HG02571 (cell line): ENCODE results near the gene TWF1.
"Not testable (repeated sequence)": the region's sequence is repeated elsewhere in the genome, so short reads cannot be mapped to it uniquely, and the experiment has no call there.

Source experiments
- ATAC-seq: cut with Tn5 transposase; IDR thresholded peaks from one replicate; pipeline ENCODE4 v1.9.1; 2021; ENCODE audit warnings: mild to moderate bottlenecking, moderate library complexity; ENCODE audit not compliant: unreplicated experiment

The TWF1 gene

DNA sequence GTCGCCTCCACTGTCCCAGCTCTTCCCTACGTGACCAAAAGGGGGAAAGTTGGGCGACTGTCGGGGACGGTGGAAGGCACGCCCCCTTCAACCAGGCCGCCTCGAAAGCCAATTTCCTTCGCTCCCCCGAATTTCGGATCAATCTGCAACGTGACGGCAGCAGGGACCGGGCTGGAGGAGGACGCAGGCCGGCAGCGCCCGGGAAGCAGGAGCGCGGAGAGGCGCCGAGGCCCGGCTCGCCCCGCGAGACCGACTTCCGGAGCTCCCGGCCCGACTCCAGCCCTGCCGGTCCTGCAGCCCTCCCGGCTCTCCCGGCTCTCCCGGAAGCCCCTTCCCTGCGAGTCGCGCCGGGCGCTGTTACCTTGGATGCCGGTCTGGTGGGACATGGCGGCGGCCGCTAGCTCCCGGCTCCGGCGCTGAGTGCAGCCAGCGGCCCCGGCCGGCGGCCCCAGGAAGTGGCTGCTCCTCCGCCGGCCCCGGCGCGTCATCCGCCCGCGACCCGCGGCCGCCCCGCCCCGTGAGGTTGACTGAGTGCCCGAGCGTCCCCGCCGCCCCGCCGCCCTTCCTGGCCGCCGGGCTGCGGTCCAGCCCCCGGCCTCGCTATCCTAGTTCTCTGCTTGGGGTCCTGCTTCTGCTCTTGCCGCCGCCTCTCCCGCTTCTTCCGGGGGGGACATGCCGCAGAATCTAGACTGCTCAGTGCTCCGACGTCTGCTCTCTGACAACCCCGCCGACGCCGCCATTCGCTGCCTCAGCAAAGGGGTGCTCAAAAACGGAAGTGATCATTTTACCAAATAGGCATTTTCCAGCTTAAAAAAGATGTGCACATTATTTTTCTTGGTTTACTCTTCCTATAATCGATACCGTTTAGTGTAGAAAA lies at the start of gene TWF1:
Gene TWF1, minus strand, starts transcription at position 458 of the 877 bp plus-strand sequence. Its CDS starts 72 bp downstream, at position 386.
- ATAC-seq, result peak; percentile 96

DNA sequence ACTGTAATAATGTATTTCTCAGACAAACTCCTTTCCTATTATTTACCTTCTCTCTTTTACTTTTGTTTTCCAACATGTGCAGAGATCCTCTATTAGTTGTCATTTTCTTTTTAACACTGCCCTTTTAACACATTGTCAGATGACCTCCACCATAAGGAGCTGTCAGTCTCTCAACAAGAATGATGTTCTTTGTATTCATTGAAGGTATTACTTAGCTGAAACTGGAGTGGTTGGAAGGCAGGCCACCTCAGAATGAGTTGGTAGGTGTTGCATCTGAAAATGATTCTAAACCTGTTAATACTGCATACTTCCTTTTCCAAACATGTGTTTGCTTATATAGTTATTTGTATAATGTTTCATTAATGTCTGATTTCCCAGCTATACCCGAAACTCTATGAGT lies 46.6 kb upstream of the TWF1 start:
- ATAC-seq, result no peak

DNA sequence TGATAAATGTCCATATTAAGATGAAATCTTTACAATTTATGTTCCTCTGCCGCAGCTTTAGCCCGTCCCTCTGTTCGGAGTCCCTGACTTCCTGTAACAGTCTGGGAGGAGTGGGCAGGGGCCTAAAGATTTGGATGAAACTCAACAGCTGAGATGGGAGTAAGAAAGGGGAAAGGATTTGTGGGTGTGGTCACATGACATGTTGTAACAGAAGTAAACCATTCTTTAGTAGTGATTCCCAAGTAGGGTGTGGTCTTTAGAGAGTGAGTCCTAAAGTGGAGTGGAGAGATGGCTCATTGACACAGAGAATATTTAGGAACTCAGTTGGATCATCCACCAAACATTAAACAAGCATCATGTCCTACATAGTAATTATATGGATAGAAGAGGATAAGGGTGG lies 42.7 kb upstream of the TWF1 start:
- no peak for ATAC-seq

DNA sequence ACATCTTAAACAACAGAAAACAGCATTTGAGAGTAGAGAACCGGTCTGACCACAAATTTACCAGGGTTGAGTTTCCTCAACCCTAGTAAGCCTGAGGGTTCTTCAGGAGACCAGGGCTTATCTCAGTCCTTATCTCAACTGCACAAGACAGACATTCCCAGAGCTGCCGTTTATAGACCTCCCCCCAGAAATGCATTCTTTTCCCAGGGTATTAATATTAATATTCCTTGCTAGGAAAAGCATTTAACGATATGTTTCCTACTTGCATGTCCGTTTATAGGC lies 42.0 kb upstream of the TWF1 start:
- no peak for ATAC-seq

DNA sequence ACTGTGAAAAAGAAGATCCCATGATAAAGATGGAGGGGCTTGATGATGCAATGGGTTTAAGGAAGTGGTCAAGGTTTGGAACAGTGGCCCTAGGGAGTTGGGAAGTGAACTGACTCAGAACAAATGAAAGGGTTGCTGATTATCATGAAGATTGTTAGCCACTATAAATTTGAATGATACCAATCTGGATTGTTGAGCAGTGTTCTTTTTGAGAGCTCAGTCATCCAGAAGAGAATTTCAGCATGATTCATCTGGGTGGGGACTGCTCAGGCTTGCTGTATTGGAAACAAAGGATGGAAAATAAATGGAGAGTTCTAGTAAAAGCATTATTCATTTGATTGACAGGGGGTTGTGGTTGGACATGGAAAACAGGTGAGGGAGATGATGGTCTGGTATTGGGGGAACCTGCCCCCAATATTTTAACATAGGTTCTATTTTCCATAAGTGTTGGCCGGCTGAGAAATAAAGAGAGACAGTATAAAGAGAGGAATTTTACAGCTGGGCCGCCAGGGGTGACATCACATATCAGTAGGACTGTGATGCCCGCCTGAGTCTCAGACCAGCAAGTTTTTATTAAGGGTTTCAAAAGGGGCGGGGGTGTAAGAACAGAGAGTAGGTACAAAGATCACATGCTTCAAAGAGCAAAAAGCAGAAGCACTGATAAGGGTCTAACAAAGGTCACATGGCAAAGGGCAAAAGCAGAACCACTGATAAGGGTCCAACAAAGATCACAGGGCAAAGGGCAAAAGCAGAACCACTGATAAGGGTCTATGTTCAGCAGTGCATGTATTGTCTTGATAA lies 41.5 kb upstream of the TWF1 start:
- ATAC-seq, result not testable (repeated sequence)

DNA sequence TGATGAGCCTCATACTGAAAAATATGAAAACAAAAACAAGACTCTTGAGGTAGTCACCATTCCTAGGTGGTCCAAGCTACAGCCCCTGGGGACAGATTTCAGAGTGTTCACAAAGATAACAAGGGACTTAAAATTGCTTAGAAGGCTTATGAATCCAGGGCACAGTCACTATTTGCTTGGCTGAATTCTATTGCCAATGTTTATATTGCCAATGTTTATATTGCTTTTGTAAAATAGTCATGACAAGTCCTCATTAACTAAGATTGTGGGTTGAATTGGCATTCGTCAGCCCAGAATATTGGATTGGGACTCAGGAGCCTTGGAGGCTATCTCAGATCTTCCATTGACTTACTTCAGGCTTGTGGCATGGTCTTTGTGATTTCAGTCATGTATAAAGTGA lies 36.1 kb upstream of the TWF1 start:
- no peak for ATAC-seq

DNA sequence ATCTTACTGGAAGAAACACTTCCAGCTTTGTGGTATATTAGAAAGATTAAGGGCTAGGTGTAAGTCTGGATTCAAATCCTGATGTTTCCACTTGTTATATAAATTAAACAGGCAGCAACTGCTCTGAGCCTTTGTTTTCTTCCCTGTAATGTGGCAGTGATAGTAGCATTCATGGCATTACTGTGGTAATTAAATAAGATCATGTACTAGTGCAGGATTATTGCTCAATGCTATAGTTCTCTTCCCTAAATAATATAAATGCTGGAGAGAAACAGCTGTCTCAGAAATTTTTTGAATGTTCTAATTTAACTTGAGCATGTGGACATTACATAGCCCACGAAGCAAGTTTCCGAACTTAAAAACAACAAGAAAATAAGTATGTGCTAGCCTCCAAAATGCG lies 35.1 kb upstream of the TWF1 start:
- ATAC-seq, result no peak

DNA sequence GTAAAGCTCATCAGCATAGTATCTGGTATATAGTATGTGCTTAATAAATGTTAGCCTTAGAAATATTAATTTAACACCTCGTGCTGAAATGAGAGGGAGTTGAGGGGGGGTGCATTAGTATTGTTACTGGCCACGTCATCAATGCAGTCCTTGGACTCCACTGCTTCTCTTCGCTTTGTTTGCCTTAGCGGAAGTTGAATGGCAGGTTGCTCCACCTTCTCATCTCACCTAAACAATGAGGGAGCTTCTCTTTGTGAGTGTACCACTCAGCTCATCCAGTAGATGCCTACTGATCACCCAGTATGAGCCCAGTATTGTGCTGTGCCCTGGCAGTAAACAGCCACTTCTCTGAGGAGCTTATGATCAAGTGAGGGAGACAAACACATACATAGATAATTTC lies 34.2 kb upstream of the TWF1 start:
- ATAC-seq, result no peak

DNA sequence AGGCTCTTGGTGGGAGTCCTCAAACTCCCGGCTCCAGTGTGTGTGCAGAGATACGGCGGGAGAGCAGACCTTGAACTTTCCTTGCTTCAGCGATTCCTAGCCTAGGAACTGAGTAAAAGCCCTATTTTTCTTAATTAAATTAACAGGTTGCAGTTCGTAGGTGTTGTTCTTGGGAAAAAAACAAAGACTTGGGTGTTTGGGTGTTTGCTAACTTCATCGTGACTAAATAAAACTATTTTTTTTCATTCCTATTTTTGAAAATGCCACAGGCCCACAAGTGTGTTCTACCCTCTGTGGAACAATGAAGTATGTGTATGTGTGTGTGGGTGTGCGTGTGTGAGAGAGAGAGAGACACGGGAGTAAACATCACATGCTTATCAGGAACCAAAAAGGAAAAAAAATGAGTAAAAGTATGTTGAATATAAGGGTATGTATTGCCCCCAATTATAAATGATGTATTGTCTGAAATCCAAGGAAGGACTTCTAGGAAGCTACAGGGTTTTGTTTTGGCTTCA lies 30.4 kb upstream of the TWF1 start:
- ATAC-seq, result peak; percentile 23

DNA sequence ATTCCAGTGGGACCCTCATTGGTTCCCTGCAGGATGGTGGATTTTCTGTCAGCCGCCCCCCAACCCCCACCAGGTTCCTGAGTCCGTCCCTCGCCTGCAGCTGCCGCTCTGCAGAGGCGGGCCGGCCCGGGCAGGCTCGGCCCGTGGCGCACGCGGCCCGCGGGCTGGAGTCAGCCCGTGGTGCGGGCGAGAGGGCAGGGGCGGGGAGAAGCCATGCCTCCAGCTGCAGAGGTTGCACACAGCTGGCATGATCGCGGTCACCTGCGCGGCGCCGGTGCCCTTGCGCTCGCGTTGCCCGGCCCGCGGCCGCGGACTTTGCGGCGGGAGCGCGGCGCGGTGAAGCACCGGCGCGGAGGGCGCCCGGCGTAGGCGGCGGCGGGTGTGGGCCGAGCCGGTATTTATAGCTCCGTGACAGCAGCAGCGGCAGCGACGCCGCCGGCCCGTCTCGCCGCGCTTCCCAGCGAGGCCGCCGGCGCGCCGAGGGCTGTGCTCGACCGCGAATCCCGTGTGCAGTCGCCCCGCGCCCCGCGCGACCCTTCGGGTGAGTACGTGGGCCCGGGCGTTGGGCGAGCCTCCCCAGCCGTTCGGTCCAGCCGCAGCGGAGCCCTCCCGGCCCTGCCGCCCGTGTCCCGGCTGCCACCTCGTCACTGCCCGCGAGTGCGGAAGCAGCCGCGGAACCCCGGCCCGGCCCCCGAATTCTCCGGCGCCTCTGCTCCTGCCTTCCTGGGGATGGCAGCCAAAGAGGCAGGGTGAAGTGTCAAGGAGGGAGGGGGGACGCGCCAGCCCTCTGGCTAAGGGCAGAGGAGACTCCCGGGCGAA lies 29.7 kb upstream of the TWF1 start, which contains the start of gene TMEM117:
Gene TMEM117, plus strand, starts transcription at position 426 of the 819 bp plus-strand sequence.
- ATAC-seq, result peak; percentile 84

DNA sequence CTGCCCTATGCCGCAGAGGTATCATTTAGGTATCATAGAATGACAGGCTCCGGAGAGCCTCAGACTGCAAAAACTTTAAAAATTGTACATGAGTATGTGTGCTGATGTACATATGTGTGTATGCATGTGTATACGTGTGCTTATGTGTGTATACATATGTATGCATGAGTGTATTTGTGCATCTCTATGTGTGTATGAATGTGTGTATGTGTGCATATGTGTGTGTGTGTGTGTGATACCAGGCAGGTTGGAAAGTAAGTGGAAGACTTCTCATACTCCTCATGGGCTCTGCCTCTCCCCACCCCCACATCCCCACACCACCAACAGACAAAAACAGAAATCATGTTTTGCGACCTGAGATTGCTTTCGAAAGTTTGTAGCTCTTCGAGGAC lies 29.1 kb upstream of the TWF1 start:
- ATAC-seq, result peak; percentile 8

DNA sequence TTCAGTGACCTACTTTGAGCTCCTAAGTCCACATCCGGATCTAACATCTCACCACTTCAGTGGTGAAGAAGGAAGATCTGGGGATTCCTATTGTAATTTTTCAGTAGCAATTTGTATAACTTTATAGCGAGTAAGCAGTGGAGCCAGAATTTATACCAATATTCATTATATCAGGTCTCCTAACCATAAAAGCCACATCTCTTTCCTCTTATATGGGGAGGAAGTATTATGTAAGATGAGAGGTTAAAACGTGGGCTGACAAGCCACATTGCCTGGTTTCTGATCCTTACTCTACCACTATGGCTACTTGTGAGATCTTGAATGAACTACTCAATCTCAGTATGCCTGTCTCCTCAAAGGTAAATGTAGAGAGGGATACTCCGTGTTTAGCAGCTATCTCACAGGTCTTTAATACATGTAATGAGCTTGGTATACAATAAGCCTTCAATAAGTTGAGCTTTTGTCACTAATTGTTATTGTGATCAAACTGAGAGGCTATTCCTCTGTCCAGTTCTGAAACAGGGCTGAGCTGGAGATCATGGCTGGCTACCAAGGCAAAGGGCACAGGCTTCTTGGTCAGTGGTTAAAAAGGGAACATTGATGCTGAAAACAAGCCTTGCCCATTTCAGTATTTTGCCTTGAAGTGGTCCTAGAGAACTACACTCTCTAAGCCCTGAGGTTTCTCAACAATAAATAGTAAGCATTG lies 26.5 kb upstream of the TWF1 start:
- no peak for ATAC-seq

DNA sequence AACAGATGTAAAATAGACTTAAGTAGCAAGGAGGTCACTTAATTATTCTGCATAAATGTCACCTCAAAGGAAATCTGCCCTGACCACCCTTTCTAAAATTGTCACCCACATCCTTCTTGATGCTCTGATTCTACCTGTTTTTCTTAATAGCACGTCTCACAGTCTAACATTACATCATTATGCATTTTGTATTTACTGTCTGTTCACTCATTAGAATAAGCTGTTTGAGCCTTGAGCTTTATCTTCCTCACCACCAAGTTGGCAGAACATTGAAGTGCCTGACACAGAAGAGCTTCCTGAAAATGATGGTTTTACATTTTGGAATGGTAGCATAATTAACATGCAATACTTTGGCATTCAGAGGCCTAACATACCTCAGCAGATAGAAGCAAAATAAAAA lies 21.0 kb upstream of the TWF1 start:
- ATAC-seq, result no peak

DNA sequence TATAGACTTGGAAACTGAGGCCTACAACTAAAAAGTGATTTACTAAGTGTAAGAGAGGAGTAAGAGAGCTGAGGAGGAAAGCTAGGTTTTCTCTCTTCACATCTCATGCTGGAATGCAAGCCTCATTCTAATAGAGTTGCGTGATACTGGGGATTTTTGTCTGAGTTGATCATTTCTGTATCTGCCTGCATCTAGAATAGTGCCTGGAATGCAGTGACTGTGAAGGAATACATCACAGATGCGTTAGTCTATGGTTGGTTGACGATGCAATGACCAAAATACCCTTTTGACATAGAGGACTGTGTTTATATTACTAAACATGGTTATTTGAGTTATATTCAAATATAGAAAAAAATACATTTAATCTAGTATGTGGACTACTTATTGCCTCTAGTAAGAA lies 20.6 kb upstream of the TWF1 start:
- no peak for ATAC-seq

DNA sequence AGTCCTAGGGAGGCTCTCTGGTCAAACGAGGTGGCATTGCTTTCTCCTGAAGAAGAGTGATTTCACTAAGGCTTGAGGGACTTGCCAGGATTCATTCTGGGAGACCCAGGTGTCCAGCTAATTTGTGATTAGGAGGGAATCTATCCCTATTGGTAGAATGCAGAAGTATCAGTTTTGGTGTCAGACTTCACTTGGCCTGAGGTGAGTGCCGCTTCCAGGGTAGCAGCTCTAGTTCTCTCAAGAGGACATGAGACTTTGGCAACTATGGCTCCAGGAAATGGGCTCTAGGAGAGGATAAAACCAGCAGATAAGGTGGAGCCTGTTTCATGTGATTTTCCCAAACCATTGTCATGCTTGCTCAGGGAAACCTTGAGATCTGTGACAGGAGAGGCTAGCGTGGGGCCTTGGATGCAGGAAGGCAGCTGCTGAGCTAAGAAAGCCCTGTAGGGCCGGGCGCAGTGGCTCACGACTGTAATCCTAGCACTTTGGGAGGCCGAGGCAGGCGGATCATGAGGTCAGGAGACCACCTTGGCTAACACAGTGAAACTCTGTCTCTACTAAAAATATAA lies 18.2 kb upstream of the TWF1 start:
- ATAC-seq, result no peak

DNA sequence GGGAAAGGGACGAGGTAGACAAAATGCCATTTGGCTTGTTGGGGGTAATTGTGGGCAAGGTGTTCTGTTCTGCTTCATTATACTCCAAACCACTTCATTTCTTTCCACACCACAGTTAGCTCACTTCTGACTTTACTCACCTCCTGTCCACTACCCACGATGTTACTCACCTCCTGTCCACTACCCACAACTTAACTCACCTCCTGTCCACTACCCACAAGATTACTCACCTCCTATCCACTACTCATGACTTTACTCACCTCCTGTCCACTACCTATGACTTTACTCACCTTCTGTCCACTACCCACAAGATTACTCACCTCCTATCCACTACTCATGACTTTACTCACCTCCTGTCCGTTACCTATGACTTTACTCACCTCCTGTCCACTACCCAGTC lies 10.1 kb upstream of the TWF1 start:
- ATAC-seq, result no peak

DNA sequence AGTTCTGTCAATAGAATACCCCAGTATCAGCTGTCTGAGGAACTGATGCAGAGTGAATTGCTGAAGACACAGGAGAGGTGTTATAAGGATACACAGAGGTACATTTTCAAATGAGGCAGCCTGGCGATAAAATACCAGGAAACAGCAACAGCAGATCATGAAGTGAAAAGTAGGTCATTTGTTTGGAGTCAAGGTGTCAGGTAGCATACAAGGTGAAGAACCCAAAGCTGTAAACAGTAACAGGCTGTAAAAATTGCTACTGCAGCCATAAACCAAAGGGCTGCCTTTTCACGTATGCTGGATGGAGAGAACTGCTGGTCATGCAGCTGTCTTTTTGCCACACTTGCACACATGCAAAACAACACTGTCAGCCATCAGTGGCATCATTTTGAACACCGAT lies 9.3 kb upstream of the TWF1 start:
- no peak for ATAC-seq

DNA sequence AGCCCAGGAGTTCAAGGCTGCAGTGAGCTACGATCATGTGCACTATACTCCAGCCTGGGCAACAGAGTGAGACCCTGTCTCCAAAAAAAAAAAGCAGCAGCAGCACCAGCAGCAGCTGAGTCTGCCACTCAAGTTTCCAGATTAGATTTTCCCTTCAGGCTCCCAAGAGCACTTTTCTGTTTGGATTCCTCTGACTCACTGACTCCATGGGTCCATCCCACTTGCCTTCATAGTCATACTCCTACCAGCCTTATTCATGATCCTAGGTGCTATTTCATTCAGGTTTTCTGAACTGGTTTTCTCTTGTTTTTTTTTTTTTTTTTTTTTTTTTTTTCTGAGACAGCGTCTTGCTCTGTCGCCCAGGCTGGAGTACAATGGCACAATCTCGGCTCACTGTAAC lies 6.8 kb upstream of the TWF1 start:
- no peak for ATAC-seq

DNA sequence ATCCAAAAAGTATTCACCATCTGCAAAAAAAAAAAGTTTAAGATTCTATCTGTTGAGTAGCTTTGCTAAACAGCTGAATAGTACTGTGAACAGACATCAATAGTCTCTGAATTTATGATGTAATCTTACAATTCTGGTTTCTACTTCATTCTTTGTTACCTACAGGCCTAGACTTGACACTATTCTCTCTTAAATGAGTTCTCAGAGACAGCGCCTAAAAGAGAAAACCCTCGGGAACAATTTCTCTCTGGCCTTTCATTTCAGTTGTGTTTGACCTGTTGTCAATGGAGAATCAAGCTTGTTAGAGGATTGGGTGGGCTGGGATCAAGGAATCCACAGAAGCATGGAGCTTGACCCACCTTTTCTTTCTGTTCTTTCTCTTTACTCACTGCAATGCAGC lies 5.9 kb upstream of the TWF1 start:
- no peak for ATAC-seq

DNA sequence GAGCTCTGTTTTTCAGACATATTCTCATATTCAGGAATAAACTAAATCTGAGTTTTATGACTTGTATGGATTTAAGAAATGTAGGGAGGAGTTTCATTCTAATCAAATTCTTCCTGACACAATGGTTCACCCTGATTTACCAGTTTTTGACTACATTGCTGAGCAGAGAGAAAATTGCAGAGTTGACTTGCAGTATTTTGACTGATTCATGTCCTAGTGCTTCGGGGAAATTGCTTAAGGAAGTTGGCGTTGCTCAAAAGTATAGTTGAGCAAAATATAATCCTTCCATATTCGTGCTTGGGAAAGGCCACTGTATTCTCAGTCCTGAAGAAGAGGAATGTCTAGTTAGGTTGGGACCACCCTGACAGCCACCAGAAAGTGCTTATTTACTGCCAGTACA lies 1.3 kb upstream of the TWF1 start:
- ATAC-seq, result no peak
